GM19351 (cell line): ENCODE data around the gene OXSR1.

Source experiments
- ATAC-seq: cut with Tn5 transposase; IDR thresholded peaks from one replicate; pipeline ENCODE4 v1.9.1; 2021; ENCODE audit warnings: mild to moderate bottlenecking, moderate library complexity; ENCODE audit not compliant: unreplicated experiment

The OXSR1 gene

DNA sequence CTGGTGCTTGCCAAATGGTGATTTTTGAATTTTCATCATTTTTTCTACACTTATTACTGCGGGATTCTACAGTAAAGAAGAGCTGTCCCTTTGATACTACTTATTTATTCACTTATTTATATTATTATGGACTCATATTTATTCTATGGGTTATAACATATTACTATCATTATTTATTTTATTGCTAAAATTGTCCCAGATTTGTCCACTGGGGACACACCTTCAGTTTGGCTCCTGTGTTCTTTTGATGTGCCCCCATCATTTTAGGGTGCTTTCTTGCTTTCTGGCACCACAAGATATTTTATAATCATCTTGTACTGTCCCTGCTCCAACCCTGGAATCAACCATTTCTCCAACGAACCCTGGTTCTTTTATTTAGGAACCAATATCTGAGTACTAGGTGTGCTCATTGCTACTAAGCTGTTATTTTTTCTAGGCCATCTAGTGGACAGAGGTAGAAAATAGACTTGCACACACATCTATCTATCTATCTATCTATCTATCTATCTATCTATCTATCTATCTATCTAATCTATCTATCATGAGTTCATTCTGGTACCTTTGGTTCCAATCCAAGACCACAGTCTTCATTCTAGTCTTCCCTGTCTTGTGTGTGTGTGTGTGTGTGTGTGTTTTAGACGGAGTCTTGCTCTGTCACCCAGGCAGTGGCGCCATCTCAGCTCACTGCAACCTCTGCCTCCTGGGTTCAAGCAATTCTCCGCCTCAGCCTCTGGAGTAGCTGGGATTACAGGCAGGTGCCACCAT lies 132.8 kb downstream of the OXSR1 start:
- no peak for ATAC-seq
